GM19372 (cell line): Measurements from ENCODE around the gene OSBP2.

Source experiments
- ATAC-seq: cut with Tn5 transposase; IDR thresholded peaks from one replicate; pipeline ENCODE4 v1.9.1; 2021; ENCODE audit warnings: mild to moderate bottlenecking, low read depth, moderate library complexity; ENCODE audit not compliant: unreplicated experiment

Gene OSBP2

GRCh38 chr22:30829901-30830550 is 135.4 kb downstream of the OSBP2 start:
- no peak for ATAC-seq

GRCh38 chr22:30830907-30831306 is 136.2 kb downstream of the OSBP2 start:
- ATAC-seq = no peak

GRCh38 chr22:30832407-30832987 is 137.8 kb downstream of the OSBP2 start:
- ATAC-seq = no peak

GRCh38 chr22:30833322-30833721 is 138.6 kb downstream of the OSBP2 start:
- ATAC-seq = no peak

GRCh38 chr22:30837531-30837930 is 142.9 kb downstream of the OSBP2 start:
- no peak for ATAC-seq

GRCh38 chr22:30838111-30838510 is 143.4 kb downstream of the OSBP2 start:
- no peak for ATAC-seq

- ATAC-seq = no peak
Measured at GRCh38 chr22:30841273-30841672, 146.6 kb downstream of the OSBP2 start.

- ATAC-seq = no peak
Measured at GRCh38 chr22:30843245-30843644, 148.6 kb downstream of the OSBP2 start.

GRCh38 chr22:30847583-30847982 is 152.9 kb downstream of the OSBP2 start:
- no peak for ATAC-seq

- ATAC-seq = no peak
Measured at GRCh38 chr22:30855266-30855665, 160.6 kb downstream of the OSBP2 start.

GRCh38 chr22:30855677-30856518 is 161.2 kb downstream of the OSBP2 start:
- ATAC-seq = no peak

- no peak for ATAC-seq
Measured at GRCh38 chr22:30856741-30857502, 162.2 kb downstream of the OSBP2 start.

- ATAC-seq = no peak
Measured at GRCh38 chr22:30857791-30858190, 163.1 kb downstream of the OSBP2 start.

GRCh38 chr22:30858976-30859713 is 164.5 kb downstream of the OSBP2 start:
- ATAC-seq = no peak

GRCh38 chr22:30859714-30860095 is 165.0 kb downstream of the OSBP2 start:
- no peak for ATAC-seq

- ATAC-seq = no peak
Measured at GRCh38 chr22:30860176-30861105, 165.8 kb downstream of the OSBP2 start.

- no peak for ATAC-seq
Measured at GRCh38 chr22:30861131-30861530, 166.5 kb downstream of the OSBP2 start.

GRCh38 chr22:30861688-30862552 is 167.2 kb downstream of the OSBP2 start:
- no peak for ATAC-seq
